HAP-1 (cell line): Measurements from ENCODE around the gene FOXO1.

Experiments
- DNase-seq, 2 experiments: peaks; one replicate each; pipeline ENCODE4 v3.0.0-alpha.2; 2016 to 2020; ENCODE audit warnings: low spot score in 2 of 2
- H3K27me3 ChIP-seq: fragments of 250-450 bp; sonication (Bioruptor Pico); 2 replicates; pipeline ENCODE4 v1.5.1; 2020; ENCODE audit warnings: low read depth, mild to moderate bottlenecking, moderate library complexity
- H3K36me3 ChIP-seq: fragments of 250-450 bp; sonication (Bioruptor Pico); replicated peaks from 2 replicates; pipeline ENCODE4 v1.5.1; 2020; ENCODE audit warnings: mild to moderate bottlenecking
- H3K4me1 ChIP-seq: fragments of 250-450 bp; sonication (Bioruptor Pico); 2 replicates; pipeline ENCODE4 v1.5.1; 2020; ENCODE audit warnings: mild to moderate bottlenecking
- H3K4me3 ChIP-seq: fragments of 250-450 bp; sonication (Bioruptor Pico); 2 replicates; pipeline ENCODE4 v1.5.1; 2020; ENCODE audit warnings: mild to moderate bottlenecking, moderate library complexity
- H3K9me3 ChIP-seq: fragments of 250-450 bp; sonication (Bioruptor Pico); 2 replicates; pipeline ENCODE4 v1.5.1; 2020; ENCODE audit warnings: mild to moderate bottlenecking, moderate library complexity
- in situ Hi-C: fragments of 300-500 bp; cut with MboI; formaldehyde crosslinking; loops from 3 replicates; pipeline ENCODE4 v1.14.3; 2020; ENCODE audit warnings: low sequenced_read_pairs, inconsistent platforms, mixed read lengths

The FOXO1 gene

GRCh38 chr13:40583738-40584137, 82.7 kb downstream of the FOXO1 start:
- Histone ChIP-seq H3K27me3 (no peaks in the 10 kb centered on the region), H3K36me3 (no peaks in the 10 kb centered on the region), H3K9me3 (peaks cover 6% of the 10 kb centered on the region), H3K4me1 (peaks cover 5% of the 10 kb centered on the region), H3K4me3 (no peak overlapping the region)
- DNase-seq = no peak
- in situ Hi-C loops = no loop called here

GRCh38 chr13:40582531-40582930, 83.9 kb downstream of the FOXO1 start:
- Histone ChIP-seq H3K4me3 (no peak overlapping the region), H3K27me3 (no peaks in the 10 kb centered on the region), H3K36me3 (no peaks in the 10 kb centered on the region), H3K9me3 (peaks cover 6% of the 10 kb centered on the region), H3K4me1 (no peaks in the 10 kb centered on the region; the same call in none of the 2 replicates)
- no peak for DNase-seq
- in situ Hi-C loops = no loop called here

GRCh38 chr13:40581277-40581579, 85.2 kb downstream of the FOXO1 start:
- Histone ChIP-seq H3K4me3 (no peak overlapping the region), H3K36me3 (no peaks in the 10 kb centered on the region), H3K9me3 (peaks cover 6% of the 10 kb centered on the region), H3K27me3 (no peaks in the 10 kb centered on the region), H3K4me1 (no peaks in the 10 kb centered on the region)
- in situ Hi-C loops = no loop called here
- DNase-seq = no peak

GRCh38 chr13:40580566-40581276, 85.7 kb downstream of the FOXO1 start:
- DNase-seq = no peak
- peaks cover 6% of the 10 kb centered on the region for H3K9me3 ChIP-seq
- no peaks in the 10 kb centered on the region for H3K27me3 ChIP-seq
- in situ Hi-C loops = no loop called here
- H3K4me1 ChIP-seq = no peaks in the 10 kb centered on the region
- no peak overlapping the region for H3K4me3 ChIP-seq
- H3K36me3 ChIP-seq = no peaks in the 10 kb centered on the region

- no peak for DNase-seq
- no peak overlapping the region for H3K4me3 ChIP-seq
- no peaks in the 10 kb centered on the region for H3K4me1 ChIP-seq
- H3K9me3 ChIP-seq = peaks cover 6% of the 10 kb centered on the region
- no peaks in the 10 kb centered on the region for H3K36me3 ChIP-seq
- in situ Hi-C loops = no loop called here
- H3K27me3 ChIP-seq = no peaks in the 10 kb centered on the region
Measured at GRCh38 chr13:40579535-40579934, 86.9 kb downstream of the FOXO1 start.

- no peak for DNase-seq
- Histone ChIP-seq H3K4me3 (no peak overlapping the region), H3K4me1 (no peaks in the 10 kb centered on the region), H3K9me3 (no peaks in the 10 kb centered on the region), H3K27me3 (no peaks in the 10 kb centered on the region), H3K36me3 (no peaks in the 10 kb centered on the region)
- in situ Hi-C loops = no loop called here
Measured at GRCh38 chr13:40578055-40578454, 88.4 kb downstream of the FOXO1 start.

- Histone ChIP-seq H3K4me1 (no peaks in the 10 kb centered on the region), H3K36me3 (no peaks in the 10 kb centered on the region), H3K9me3 (no peaks in the 10 kb centered on the region), H3K4me3 (no peak overlapping the region), H3K27me3 (no peaks in the 10 kb centered on the region)
- in situ Hi-C loops = no loop called here
- no peak for DNase-seq
Measured at GRCh38 chr13:40576369-40576768, 90.1 kb downstream of the FOXO1 start.

GRCh38 chr13:40572961-40573360, 93.5 kb downstream of the FOXO1 start:
- no peak for DNase-seq
- Histone ChIP-seq H3K27me3 (no peaks in the 10 kb centered on the region), H3K4me1 (no peaks in the 10 kb centered on the region), H3K9me3 (no peaks in the 10 kb centered on the region), H3K4me3 (no peak overlapping the region), H3K36me3 (no peaks in the 10 kb centered on the region)
- in situ Hi-C loops = no loop called here

GRCh38 chr13:40571338-40571963, 95.0 kb downstream of the FOXO1 start:
- Histone ChIP-seq H3K4me1 (no peaks in the 10 kb centered on the region), H3K27me3 (no peaks in the 10 kb centered on the region), H3K36me3 (no peaks in the 10 kb centered on the region), H3K9me3 (no peaks in the 10 kb centered on the region), H3K4me3 (no peak overlapping the region)
- DNase-seq = no peak
- in situ Hi-C loops = no loop called here

- in situ Hi-C loops = no loop called here
- Histone ChIP-seq H3K9me3 (no peaks in the 10 kb centered on the region), H3K27me3 (no peaks in the 10 kb centered on the region), H3K36me3 (no peaks in the 10 kb centered on the region), H3K4me1 (peaks cover 2% of the 10 kb centered on the region), H3K4me3 (no peak overlapping the region)
- DNase-seq = no peak
Measured at GRCh38 chr13:40570930-40571329, 95.5 kb downstream of the FOXO1 start.

- Histone ChIP-seq H3K4me3 (no peak overlapping the region), H3K36me3 (no peaks in the 10 kb centered on the region), H3K27me3 (no peaks in the 10 kb centered on the region), H3K4me1 (peaks cover 16% of the 10 kb centered on the region), H3K9me3 (no peaks in the 10 kb centered on the region)
- no peak for DNase-seq
- in situ Hi-C loops = no loop called here
Measured at GRCh38 chr13:40569024-40569350, 97.5 kb downstream of the FOXO1 start.

GRCh38 chr13:40568246-40569023, 98.0 kb downstream of the FOXO1 start:
- no peak overlapping the region for H3K4me3 ChIP-seq
- in situ Hi-C loops = no loop called here
- no peaks in the 10 kb centered on the region for H3K9me3 ChIP-seq
- DNase-seq = no peak
- peaks cover 22% of the 10 kb centered on the region for H3K4me1 ChIP-seq
- no peaks in the 10 kb centered on the region for H3K36me3 ChIP-seq
- no peaks in the 10 kb centered on the region for H3K27me3 ChIP-seq

- no peak for DNase-seq
- H3K9me3 ChIP-seq = no peaks in the 10 kb centered on the region
- in situ Hi-C loops = no loop called here
- H3K27me3 ChIP-seq = no peaks in the 10 kb centered on the region
- no peak overlapping the region for H3K4me3 ChIP-seq
- H3K36me3 ChIP-seq = no peaks in the 10 kb centered on the region
- peaks cover 22% of the 10 kb centered on the region for H3K4me1 ChIP-seq
Measured at GRCh38 chr13:40566811-40567210, 99.6 kb downstream of the FOXO1 start.
